ENCODE results near the gene ETFA. TPM values are rescaled to one million over a fixed set of nuclear protein-coding genes. Genes with fewer than 3 reads are reported as not detected.

Gene ETFA
- total and polyA plus RNA-seq, 2 experiments from 2014 or later: 175 to 185 TPM

- Histone ChIP-seq H2AFZ (peak overlapping the region; percentile 23), H4K20me1 (ENCODE audit: insufficient read depth, poor library complexity, severe bottlenecking) (no peaks in the 10 kb centered on the region), H3K79me2 (peaks cover 20% of the 10 kb centered on the region), H3K27ac (peak overlapping the region; percentile 92), H3K27me3 (peaks cover 68% of the 10 kb centered on the region), H3K9me2 (replicated peaks; ENCODE audit: insufficient read depth) (no peaks in the 10 kb centered on the region), H3K4me3 (peak overlapping the region; percentile 62), H3K4me1 (ENCODE audit: insufficient read depth) (peaks cover 33% of the 10 kb centered on the region), H3K4me2 (peak overlapping the region; percentile 97), H3K9me3 (ENCODE audit: low read depth) (no peaks in the 10 kb centered on the region), H3K36me3 (replicated peaks; ENCODE audit: insufficient read depth, low read depth) (no peaks in the 10 kb centered on the region)
- DNase-seq (ENCODE audit: low spot score): peak; percentile 33
- 2% methylated on average over 72 of the region's 74 CpGs for WGBS (ENCODE audit: low lambda C conversion rate, missing lambda C conversion rate)
- TF ChIP-seq EZH2 (IDR thresholded peaks at IDR 0.05; ENCODE audit: borderline replicate concordance) (no peak), EZH2phosphoT487 (IDR thresholded peaks at IDR 0.05; ENCODE audit: low read depth, severe bottlenecking, unreplicated experiment) (peak; percentile 77)
These were observed 35.6 kb upstream of the ETFA start for GRCh38 chr15:76346669-76347481.

- Histone ChIP-seq H3K27ac (peak overlapping the region; percentile 92), H3K4me2 (peak overlapping the region; percentile 97)
- DNase-seq (ENCODE audit: low spot score): peak; percentile 48
These were observed 34.8 kb upstream of the ETFA start for GRCh38 chr15:76345880-76346668.

DNA sequence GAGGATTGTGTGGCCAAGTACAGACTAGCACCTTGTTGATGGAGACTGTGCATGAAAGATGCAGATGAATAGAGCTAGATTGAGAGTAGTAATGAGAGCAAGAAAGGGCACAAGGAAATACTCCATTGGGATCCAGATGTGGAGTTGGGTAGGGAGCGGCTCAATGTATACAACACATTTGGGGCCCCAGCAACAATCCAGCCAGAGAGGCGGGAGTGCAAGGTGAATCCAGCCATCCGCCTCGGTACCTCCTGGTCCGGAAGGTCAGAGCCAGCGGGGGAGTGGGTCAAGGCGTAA, 34.3 kb upstream of the ETFA start:
- Histone ChIP-seq H3K79me2 (peaks cover 23% of the 10 kb centered on the region), H3K4me3 (no peak overlapping the region), H3K4me1 (ENCODE audit: insufficient read depth) (peaks cover 46% of the 10 kb centered on the region), H3K36me3 (replicated peaks; ENCODE audit: insufficient read depth, low read depth) (no peaks in the 10 kb centered on the region), H3K27me3 (peaks cover 81% of the 10 kb centered on the region), H3K27ac (peak overlapping the region; percentile 92), H3K9me3 (ENCODE audit: low read depth) (no peaks in the 10 kb centered on the region), H4K20me1 (ENCODE audit: insufficient read depth, poor library complexity, severe bottlenecking) (no peaks in the 10 kb centered on the region), H2AFZ (peak overlapping the region; percentile 23), H3K4me2 (peak overlapping the region; percentile 97), H3K9me2 (replicated peaks; ENCODE audit: insufficient read depth) (no peaks in the 10 kb centered on the region)
- 11% methylated on average over 5 of the region's 7 CpGs for WGBS (ENCODE audit: low lambda C conversion rate, missing lambda C conversion rate)
- no peak for TF ChIP-seq CTCF (IDR thresholded peaks at IDR 0.05; ENCODE audit: poor library complexity)
- no peak for DNase-seq (ENCODE audit: low spot score)

More at GRCh38 chr15:76345880-76346668, 34.8 kb upstream of the ETFA start:
- WGBS (ENCODE audit: low lambda C conversion rate, missing lambda C conversion rate): 3% methylated on average over 62 of the region's 65 CpGs
- H4K20me1 ChIP-seq (ENCODE audit: insufficient read depth, poor library complexity, severe bottlenecking): no peaks in the 10 kb centered on the region
- no peaks in the 10 kb centered on the region for H3K9me2 ChIP-seq (replicated peaks; ENCODE audit: insufficient read depth)
- peaks cover 41% of the 10 kb centered on the region for H3K4me1 ChIP-seq (ENCODE audit: insufficient read depth)
- H3K36me3 ChIP-seq (replicated peaks; ENCODE audit: insufficient read depth, low read depth): no peaks in the 10 kb centered on the region
- TF ChIP-seq EZH2phosphoT487 (IDR thresholded peaks at IDR 0.05; ENCODE audit: low read depth, severe bottlenecking, unreplicated experiment) (no peak), CTCF (IDR thresholded peaks at IDR 0.05; ENCODE audit: poor library complexity) (no peak), EZH2 (IDR thresholded peaks at IDR 0.05; ENCODE audit: borderline replicate concordance) (no peak)
- peak overlapping the region; percentile 62 for H3K4me3 ChIP-seq
- peaks cover 76% of the 10 kb centered on the region for H3K27me3 ChIP-seq
- no peaks in the 10 kb centered on the region for H3K9me3 ChIP-seq (ENCODE audit: low read depth)
- peak overlapping the region; percentile 23 for H2AFZ ChIP-seq
- H3K79me2 ChIP-seq: peaks cover 22% of the 10 kb centered on the region

All from hepatocyte (in vitro differentiated cells).